Activated CD4-positive, alpha-beta memory T cell treated with anti-CD3 and anti-CD28 coated beads, Interleukin-2, amount 10 ng/mL, durations not matched to agents 7 days and 5 days (primary cell): Measurements from ENCODE around the gene TP53AIP1. TPM values are rescaled to one million over a fixed set of nuclear protein-coding genes. Genes with fewer than 3 reads are reported as not detected.
A peak's percentile ranks its signal among the peaks of the same experiment; 100 is the strongest.

Experiments used
- CTCF ChIA-PET: fragments of 350-600 bp; sonication (Branson Sonifier 250); formaldehyde crosslinking; loops from one replicate; lab custom pipeline; 2021; ENCODE audit warnings: antibody characterized with exemption, inconsistent platforms; lab: Charles Lee
- POLR2A ChIA-PET: fragments of 350-600 bp; sonication (Branson Sonifier 250); formaldehyde crosslinking; loops from one replicate; lab custom pipeline; 2021; ENCODE audit warnings: antibody characterized with exemption; lab: Charles Lee
- DNase-seq: peaks from one replicate; pipeline ENCODE4 v3.0.0-alpha.2; 2020
- H3K27ac Mint-ChIP-seq: one replicate; pipeline ENCODE4 v1.8.0; 2021; ENCODE audit warnings: mild to moderate bottlenecking, mixed read lengths
- H3K27me3 Mint-ChIP-seq: one replicate; pipeline ENCODE4 v1.8.0; 2021; ENCODE audit warnings: mixed read lengths
- H3K36me3 Mint-ChIP-seq: one replicate; pipeline ENCODE4 v1.8.0; 2021; ENCODE audit warnings: low read depth, mixed read lengths
- H3K4me1 Mint-ChIP-seq: one replicate; pipeline ENCODE4 v1.8.0; 2021; ENCODE audit warnings: mixed read lengths
- H3K4me3 Mint-ChIP-seq: one replicate; pipeline ENCODE4 v1.8.0; 2021; ENCODE audit warnings: mild to moderate bottlenecking, mixed read lengths
- H3K9me3 Mint-ChIP-seq: one replicate; pipeline ENCODE4 v1.8.0; 2021; ENCODE audit warnings: mixed read lengths
- total RNA-seq, 2 experiments: library from RNA; stranded (reverse); gene quantifications; one replicate each; pipeline ENCODE4 v1.2.3, GENCODE V29; 2021

TP53AIP1 gene
- not detected for total RNA-seq

GRCh38 chr11:128942817-128943427 is at the start of gene TP53AIP1:
TP53AIP1 (minus strand) TSS chr11:128942871; CDS start chr11:128937818, 5,053 bp downstream.
- Mint-ChIP-seq H3K27me3 (peaks cover 4% of the 10 kb centered on the region), H3K4me3 (no peak within 1 kb of the TSS), H3K27ac (no peak within 1 kb of the TSS), H3K4me1 (no peaks in the 10 kb centered on the region), H3K36me3 (no peaks in the 10 kb centered on the region), H3K9me3 (no peaks in the 10 kb centered on the region)
- POLR2A ChIA-PET: no interaction called here
- DNase-seq: no peak
- CTCF ChIA-PET: no interaction called here

GRCh38 chr11:128988242-128988970 is 45.7 kb upstream of the TP53AIP1 start:
- peaks cover 2% of the 10 kb centered on the region for H3K27me3 Mint-ChIP-seq
- H3K9me3 Mint-ChIP-seq: no peaks in the 10 kb centered on the region
- no peaks in the 10 kb centered on the region for H3K36me3 Mint-ChIP-seq
- POLR2A ChIA-PET: interaction anchor here (0.7 kb wide), 1 partner anchor 8 kb away, joined by 3 read pairs; no protein-coding TSS in a partner anchor
- H3K4me1 Mint-ChIP-seq: peaks cover 16% of the 10 kb centered on the region
- CTCF ChIA-PET: no interaction called here
- no peak overlapping the region for H3K27ac Mint-ChIP-seq
- DNase-seq: no peak
- H3K4me3 Mint-ChIP-seq: no peak overlapping the region

- H3K27ac Mint-ChIP-seq: no peak overlapping the region
- DNase-seq: no peak
- H3K4me3 Mint-ChIP-seq: no peak overlapping the region
- H3K36me3 Mint-ChIP-seq: no peaks in the 10 kb centered on the region
- H3K9me3 Mint-ChIP-seq: no peaks in the 10 kb centered on the region
- peaks cover 11% of the 10 kb centered on the region for H3K4me1 Mint-ChIP-seq
- ChIA-PET POLR2A (interaction anchor here (1.1 kb wide), 1 partner anchor 38 kb away, joined by 3 read pairs; no protein-coding TSS in a partner anchor), CTCF (interaction anchor here (1.7 kb wide), 1 partner anchor 9 kb away, joined by 6 read pairs; no protein-coding TSS in a partner anchor)
- peaks cover 2% of the 10 kb centered on the region for H3K27me3 Mint-ChIP-seq
Measured at GRCh38 chr11:128985880-128986279, 43.2 kb upstream of the TP53AIP1 start.

- ChIA-PET POLR2A (no interaction called here), CTCF (no interaction called here)
- H3K4me1 Mint-ChIP-seq: peaks cover 11% of the 10 kb centered on the region
- H3K9me3 Mint-ChIP-seq: no peaks in the 10 kb centered on the region
- no peaks in the 10 kb centered on the region for H3K36me3 Mint-ChIP-seq
- no peak overlapping the region for H3K27ac Mint-ChIP-seq
- no peak for DNase-seq
- H3K4me3 Mint-ChIP-seq: no peak overlapping the region
- H3K27me3 Mint-ChIP-seq: peaks cover 2% of the 10 kb centered on the region
Measured at GRCh38 chr11:128983023-128983422, 40.4 kb upstream of the TP53AIP1 start.

GRCh38 chr11:128981254-128981653 is 38.6 kb upstream of the TP53AIP1 start:
- ChIA-PET POLR2A (no interaction called here), CTCF (no interaction called here)
- no peak overlapping the region for H3K4me3 Mint-ChIP-seq
- no peak for DNase-seq
- no peaks in the 10 kb centered on the region for H3K36me3 Mint-ChIP-seq
- no peak overlapping the region for H3K27ac Mint-ChIP-seq
- peaks cover 2% of the 10 kb centered on the region for H3K27me3 Mint-ChIP-seq
- no peaks in the 10 kb centered on the region for H3K9me3 Mint-ChIP-seq
- H3K4me1 Mint-ChIP-seq: peaks cover 8% of the 10 kb centered on the region

- POLR2A ChIA-PET: interaction anchor here (0.8 kb wide), 1 partner anchor 8 kb away, joined by 3 read pairs; no protein-coding TSS in a partner anchor
Measured at GRCh38 chr11:128970598-128971190, 28.0 kb upstream of the TP53AIP1 start.

GRCh38 chr11:128968916-128969315 is 26.2 kb upstream of the TP53AIP1 start:
- CTCF ChIA-PET: no interaction called here

More at GRCh38 chr11:128970598-128971190, 28.0 kb upstream of the TP53AIP1 start:
- CTCF ChIA-PET: interaction anchor here (1.7 kb wide), 1 partner anchor 86 kb away, joined by 4 read pairs; no protein-coding TSS in a partner anchor
- Mint-ChIP-seq H3K4me3 (no peak overlapping the region), H3K9me3 (no peaks in the 10 kb centered on the region), H3K36me3 (peaks cover 10% of the 10 kb centered on the region), H3K27me3 (peaks cover 4% of the 10 kb centered on the region), H3K4me1 (peaks cover 26% of the 10 kb centered on the region), H3K27ac (peak overlapping the region; percentile 27)
- peak; percentile 41 for DNase-seq

GRCh38 chr11:128967578-128967977 is 24.9 kb upstream of the TP53AIP1 start:
- no peak for DNase-seq
- H3K27me3 Mint-ChIP-seq: no peaks in the 10 kb centered on the region
- ChIA-PET CTCF (no interaction called here), POLR2A (no interaction called here)
- H3K4me1 Mint-ChIP-seq: peaks cover 57% of the 10 kb centered on the region
- H3K4me3 Mint-ChIP-seq: no peak overlapping the region
- H3K9me3 Mint-ChIP-seq: no peaks in the 10 kb centered on the region
- no peak overlapping the region for H3K27ac Mint-ChIP-seq
- peaks cover 12% of the 10 kb centered on the region for H3K36me3 Mint-ChIP-seq

More at GRCh38 chr11:128968916-128969315, 26.2 kb upstream of the TP53AIP1 start:
- peaks cover 11% of the 10 kb centered on the region for H3K36me3 Mint-ChIP-seq
- no peaks in the 10 kb centered on the region for H3K27me3 Mint-ChIP-seq
- no peaks in the 10 kb centered on the region for H3K9me3 Mint-ChIP-seq
- POLR2A ChIA-PET: no interaction called here
- no peak for DNase-seq
- H3K27ac Mint-ChIP-seq: no peak overlapping the region
- H3K4me3 Mint-ChIP-seq: no peak overlapping the region
- H3K4me1 Mint-ChIP-seq: peaks cover 43% of the 10 kb centered on the region

GRCh38 chr11:128965485-128965884 is 22.8 kb upstream of the TP53AIP1 start:
- Mint-ChIP-seq H3K27ac (peak overlapping the region; percentile 44), H3K4me1 (peaks cover 53% of the 10 kb centered on the region), H3K27me3 (peaks cover 3% of the 10 kb centered on the region), H3K4me3 (no peak overlapping the region), H3K36me3 (peaks cover 9% of the 10 kb centered on the region), H3K9me3 (no peaks in the 10 kb centered on the region)
- CTCF ChIA-PET: no interaction called here
- DNase-seq: no peak
- POLR2A ChIA-PET: no interaction called here

GRCh38 chr11:128964463-128964930 is 21.8 kb upstream of the TP53AIP1 start:
- DNase-seq: no peak
- H3K9me3 Mint-ChIP-seq: no peaks in the 10 kb centered on the region
- ChIA-PET POLR2A (no interaction called here), CTCF (interaction anchor here (1.1 kb wide), 2 partner anchors 79 to 806 kb away, joined by 3 to 8 read pairs; no protein-coding TSS in a partner anchor)
- H3K4me3 Mint-ChIP-seq: no peak overlapping the region
- peaks cover 2% of the 10 kb centered on the region for H3K36me3 Mint-ChIP-seq
- H3K27me3 Mint-ChIP-seq: peaks cover 3% of the 10 kb centered on the region
- H3K4me1 Mint-ChIP-seq: peaks cover 45% of the 10 kb centered on the region
- peak overlapping the region; percentile 76 for H3K27ac Mint-ChIP-seq

- Mint-ChIP-seq H3K4me3 (no peak overlapping the region), H3K36me3 (peaks cover 2% of the 10 kb centered on the region), H3K9me3 (no peaks in the 10 kb centered on the region), H3K4me1 (peaks cover 45% of the 10 kb centered on the region), H3K27me3 (peaks cover 5% of the 10 kb centered on the region), H3K27ac (peak overlapping the region; percentile 76)
- no peak for DNase-seq
- ChIA-PET CTCF (interaction anchor here (0.9 to 1.7 kb wide), 3 partner anchors 8 to 806 kb away, joined by 3 to 5 read pairs (median 4); no protein-coding TSS in a partner anchor), POLR2A (no interaction called here)
Measured at GRCh38 chr11:128963744-128964325, 21.2 kb upstream of the TP53AIP1 start.

GRCh38 chr11:128962896-128963295 is 20.2 kb upstream of the TP53AIP1 start:
- Mint-ChIP-seq H3K27ac (peak overlapping the region; percentile 76), H3K4me3 (no peak overlapping the region), H3K36me3 (peaks cover 2% of the 10 kb centered on the region), H3K4me1 (peaks cover 45% of the 10 kb centered on the region), H3K9me3 (no peaks in the 10 kb centered on the region), H3K27me3 (peaks cover 10% of the 10 kb centered on the region)
- ChIA-PET POLR2A (interaction anchor here (0.9 to 1.2 kb wide), 2 partner anchors 8 to 11 kb away, joined by 3 read pairs; no protein-coding TSS in a partner anchor), CTCF (interaction anchor here (0.9 to 2.1 kb wide), 4 partner anchors 9 to 78 kb away, joined by 4 to 9 read pairs (median 4); no protein-coding TSS in a partner anchor)
- DNase-seq: no peak
